GM19240 (cell line): ENCODE data around the gene PIGZ.
A peak's percentile ranks its signal among the peaks of the same experiment; 100 is the strongest.

Experiments used
- DNase-seq: peaks from one replicate; pipeline ENCODE4 v3.0.0; 2011; ENCODE audit warnings: low spot score; ENCODE audit not compliant: insufficient read length

The PIGZ gene

GRCh38 chr3:196983186-196983585 lies 14.6 kb upstream of the PIGZ start:
- DNase-seq = no peak

GRCh38 chr3:196981657-196982056 lies 13.0 kb upstream of the PIGZ start:
- DNase-seq = no peak

- no peak for DNase-seq
Measured at GRCh38 chr3:196979545-196979944, 10.9 kb upstream of the PIGZ start.

GRCh38 chr3:196976941-196977340 lies 8.3 kb upstream of the PIGZ start:
- no peak for DNase-seq

- DNase-seq = no peak
Measured at GRCh38 chr3:196975349-196975748, 6.7 kb upstream of the PIGZ start.

GRCh38 chr3:196974661-196975060 lies 6.0 kb upstream of the PIGZ start:
- no peak for DNase-seq

- DNase-seq = no peak
Measured at GRCh38 chr3:196971094-196971698, 2.6 kb upstream of the PIGZ start.

GRCh38 chr3:196970547-196971093 lies 2.0 kb upstream of the PIGZ start:
- DNase-seq = no peak

GRCh38 chr3:196969660-196970546 lies 1.3 kb upstream of the PIGZ start:
- peak; percentile 77 for DNase-seq

GRCh38 chr3:196969134-196969659 lies 564 bp upstream of the PIGZ start:
- DNase-seq = peak; percentile 52

- DNase-seq = no peak
Measured at GRCh38 chr3:196967412-196968232, 1.0 kb downstream of the PIGZ start.

- no peak for DNase-seq
Measured at GRCh38 chr3:196966526-196967401, 1.9 kb downstream of the PIGZ start.

- no peak for DNase-seq
Measured at GRCh38 chr3:196965804-196966173, 2.8 kb downstream of the PIGZ start.

GRCh38 chr3:196965112-196965803 lies 3.4 kb downstream of the PIGZ start:
- DNase-seq = no peak

- no peak for DNase-seq
Measured at GRCh38 chr3:196963631-196963953, 5.0 kb downstream of the PIGZ start.

- DNase-seq = no peak
Measured at GRCh38 chr3:196962930-196963630, 5.6 kb downstream of the PIGZ start.

GRCh38 chr3:196962108-196962929 lies 6.3 kb downstream of the PIGZ start:
- no peak for DNase-seq

- no peak for DNase-seq
Measured at GRCh38 chr3:196954832-196955231, 13.8 kb downstream of the PIGZ start.

GRCh38 chr3:196951371-196951770 lies 17.3 kb downstream of the PIGZ start:
- no peak for DNase-seq
